GM23338 (cell line): ENCODE measurements around the gene KLHL22.

Experiments used
- CREB1 ChIP-seq: fragments of 250-450 bp; sonication (Bioruptor Pico); IDR thresholded peaks from 2 replicates; pipeline ENCODE4 v1.5.0; 2020; ENCODE audit warnings: low read depth, mild to moderate bottlenecking, moderate library complexity
- EZH2 ChIP-seq: fragments of 200-600 bp; sonication (generic); IDR thresholded peaks from one replicate; pipeline ENCODE4 v1.8.0; 2017; ENCODE audit warnings: antibody characterized with exemption, mild to moderate bottlenecking, low read depth; ENCODE audit not compliant: unreplicated experiment
- EZH2phosphoT487 ChIP-seq: fragments of 200-600 bp; sonication (generic); IDR thresholded peaks from one replicate; pipeline ENCODE4 v1.8.1; 2018; ENCODE audit warnings: antibody characterized with exemption; ENCODE audit not compliant: unreplicated experiment
- JUNB ChIP-seq: IDR thresholded peaks from one replicate; pipeline ENCODE4 v1.6.1; 2016; ENCODE audit warnings: antibody characterized with exemption; ENCODE audit not compliant: unreplicated experiment
- POLR2AphosphoS5 ChIP-seq: IDR thresholded peaks from 2 replicates; pipeline ENCODE4 v1.6.1; 2016; ENCODE audit warnings: antibody characterized with exemption, low read depth
- ZNF331 ChIP-seq: fragments of 250-450 bp; sonication (Bioruptor Pico); IDR thresholded peaks from 2 replicates; pipeline ENCODE4 v1.5.0; 2020; ENCODE audit warnings: low read depth, mild to moderate bottlenecking, moderate library complexity
- TF ChIP-seq, protein P1 (sequence below), 2 experiments: fragments of 200-600 bp in 1 of 2; sonication (generic) in 1 of 2; conservative IDR thresholded peaks; 2 replicates each; pipeline versions ENCODE4 v1.5.1 to v1.6.1; 2016 to 2017; ENCODE audit warnings: antibody characterized with exemption in 2 of 2, low read depth in 2 of 2, mild to moderate bottlenecking in 2 of 2, moderate library complexity in 1 of 2
- TF ChIP-seq, protein P2 (sequence below): IDR thresholded peaks from one replicate; pipeline ENCODE4 v1.6.1; 2018; ENCODE audit warnings: antibody characterized with exemption; ENCODE audit not compliant: unreplicated experiment
- TF ChIP-seq, protein P3 (sequence below): IDR thresholded peaks from 2 replicates; pipeline ENCODE4 v1.6.1; 2016; ENCODE audit warnings: antibody characterized with exemption

DNA sequence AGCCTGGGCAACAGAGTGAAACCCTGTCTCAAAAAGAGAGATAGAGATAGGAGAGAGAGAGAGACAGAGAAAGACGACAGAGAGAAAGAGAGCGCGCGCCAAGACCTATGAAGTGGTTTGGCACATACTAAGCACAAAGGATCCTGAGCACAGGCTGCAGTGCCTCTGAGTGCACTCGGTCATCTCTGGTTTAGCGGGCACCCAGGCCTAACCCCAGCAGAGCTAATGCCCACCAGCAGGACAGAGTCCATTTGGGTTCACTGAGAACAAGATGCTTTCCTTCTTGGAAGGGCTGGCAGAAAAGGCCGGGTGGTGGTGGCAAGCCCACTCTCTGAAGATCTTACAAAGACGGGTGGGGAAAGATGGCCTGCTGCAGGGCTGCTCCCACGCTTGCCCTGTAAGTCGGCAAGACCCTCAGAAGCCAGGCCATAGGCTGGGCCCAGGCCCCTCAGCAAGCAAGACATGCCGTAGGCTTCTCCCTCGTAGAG is 61.3 kb downstream of the KLHL22 start:
- TF ChIP-seq EZH2phosphoT487, result no peak
- TF ChIP-seq CREB1 (CRISPR knock-in tag), result no peak
- no peak for TF ChIP-seq EZH2
- TF ChIP-seq, protein P1, sequence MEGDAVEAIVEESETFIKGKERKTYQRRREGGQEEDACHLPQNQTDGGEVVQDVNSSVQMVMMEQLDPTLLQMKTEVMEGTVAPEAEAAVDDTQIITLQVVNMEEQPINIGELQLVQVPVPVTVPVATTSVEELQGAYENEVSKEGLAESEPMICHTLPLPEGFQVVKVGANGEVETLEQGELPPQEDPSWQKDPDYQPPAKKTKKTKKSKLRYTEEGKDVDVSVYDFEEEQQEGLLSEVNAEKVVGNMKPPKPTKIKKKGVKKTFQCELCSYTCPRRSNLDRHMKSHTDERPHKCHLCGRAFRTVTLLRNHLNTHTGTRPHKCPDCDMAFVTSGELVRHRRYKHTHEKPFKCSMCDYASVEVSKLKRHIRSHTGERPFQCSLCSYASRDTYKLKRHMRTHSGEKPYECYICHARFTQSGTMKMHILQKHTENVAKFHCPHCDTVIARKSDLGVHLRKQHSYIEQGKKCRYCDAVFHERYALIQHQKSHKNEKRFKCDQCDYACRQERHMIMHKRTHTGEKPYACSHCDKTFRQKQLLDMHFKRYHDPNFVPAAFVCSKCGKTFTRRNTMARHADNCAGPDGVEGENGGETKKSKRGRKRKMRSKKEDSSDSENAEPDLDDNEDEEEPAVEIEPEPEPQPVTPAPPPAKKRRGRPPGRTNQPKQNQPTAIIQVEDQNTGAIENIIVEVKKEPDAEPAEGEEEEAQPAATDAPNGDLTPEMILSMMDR (conservative IDR thresholded peaks at IDR 0.05; ENCODE audit: low read depth in 2 of 2), result no peak
- no peak for TF ChIP-seq POLR2AphosphoS5
- TF ChIP-seq, protein P2, sequence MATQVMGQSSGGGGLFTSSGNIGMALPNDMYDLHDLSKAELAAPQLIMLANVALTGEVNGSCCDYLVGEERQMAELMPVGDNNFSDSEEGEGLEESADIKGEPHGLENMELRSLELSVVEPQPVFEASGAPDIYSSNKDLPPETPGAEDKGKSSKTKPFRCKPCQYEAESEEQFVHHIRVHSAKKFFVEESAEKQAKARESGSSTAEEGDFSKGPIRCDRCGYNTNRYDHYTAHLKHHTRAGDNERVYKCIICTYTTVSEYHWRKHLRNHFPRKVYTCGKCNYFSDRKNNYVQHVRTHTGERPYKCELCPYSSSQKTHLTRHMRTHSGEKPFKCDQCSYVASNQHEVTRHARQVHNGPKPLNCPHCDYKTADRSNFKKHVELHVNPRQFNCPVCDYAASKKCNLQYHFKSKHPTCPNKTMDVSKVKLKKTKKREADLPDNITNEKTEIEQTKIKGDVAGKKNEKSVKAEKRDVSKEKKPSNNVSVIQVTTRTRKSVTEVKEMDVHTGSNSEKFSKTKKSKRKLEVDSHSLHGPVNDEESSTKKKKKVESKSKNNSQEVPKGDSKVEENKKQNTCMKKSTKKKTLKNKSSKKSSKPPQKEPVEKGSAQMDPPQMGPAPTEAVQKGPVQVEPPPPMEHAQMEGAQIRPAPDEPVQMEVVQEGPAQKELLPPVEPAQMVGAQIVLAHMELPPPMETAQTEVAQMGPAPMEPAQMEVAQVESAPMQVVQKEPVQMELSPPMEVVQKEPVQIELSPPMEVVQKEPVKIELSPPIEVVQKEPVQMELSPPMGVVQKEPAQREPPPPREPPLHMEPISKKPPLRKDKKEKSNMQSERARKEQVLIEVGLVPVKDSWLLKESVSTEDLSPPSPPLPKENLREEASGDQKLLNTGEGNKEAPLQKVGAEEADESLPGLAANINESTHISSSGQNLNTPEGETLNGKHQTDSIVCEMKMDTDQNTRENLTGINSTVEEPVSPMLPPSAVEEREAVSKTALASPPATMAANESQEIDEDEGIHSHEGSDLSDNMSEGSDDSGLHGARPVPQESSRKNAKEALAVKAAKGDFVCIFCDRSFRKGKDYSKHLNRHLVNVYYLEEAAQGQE, result no peak
- TF ChIP-seq, protein P3, sequence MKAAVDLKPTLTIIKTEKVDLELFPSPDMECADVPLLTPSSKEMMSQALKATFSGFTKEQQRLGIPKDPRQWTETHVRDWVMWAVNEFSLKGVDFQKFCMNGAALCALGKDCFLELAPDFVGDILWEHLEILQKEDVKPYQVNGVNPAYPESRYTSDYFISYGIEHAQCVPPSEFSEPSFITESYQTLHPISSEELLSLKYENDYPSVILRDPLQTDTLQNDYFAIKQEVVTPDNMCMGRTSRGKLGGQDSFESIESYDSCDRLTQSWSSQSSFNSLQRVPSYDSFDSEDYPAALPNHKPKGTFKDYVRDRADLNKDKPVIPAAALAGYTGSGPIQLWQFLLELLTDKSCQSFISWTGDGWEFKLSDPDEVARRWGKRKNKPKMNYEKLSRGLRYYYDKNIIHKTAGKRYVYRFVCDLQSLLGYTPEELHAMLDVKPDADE, result no peak
- TF ChIP-seq ZNF331 (CRISPR knock-in tag), result no peak
- no peak for TF ChIP-seq JUNB
